NCI-H1092 (cell line): ENCODE measurements around the gene CAPN8.

Source experiments
- DNase-seq: peaks from one replicate; lab custom pipeline; 2025; lab: John Stamatoyannopoulos, UW

CAPN8 gene

GRCh38 chr1:223654083-223654482 lies 11.4 kb downstream of the CAPN8 start:
- DNase-seq, result no peak

- DNase-seq, result no peak
Observed at GRCh38 chr1:223653431-223653830, 12.1 kb downstream of the CAPN8 start.

GRCh38 chr1:223653015-223653414 lies 12.5 kb downstream of the CAPN8 start:
- no peak for DNase-seq

- DNase-seq, result peak; percentile 69
Observed at GRCh38 chr1:223652436-223652941, 13.0 kb downstream of the CAPN8 start.

GRCh38 chr1:223651291-223651991 lies 14.1 kb downstream of the CAPN8 start:
- no peak for DNase-seq

GRCh38 chr1:223650465-223650864 lies 15.0 kb downstream of the CAPN8 start:
- no peak for DNase-seq

GRCh38 chr1:223649222-223649621 lies 16.3 kb downstream of the CAPN8 start:
- DNase-seq, result no peak

- DNase-seq, result no peak
Observed at GRCh38 chr1:223647249-223647648, 18.3 kb downstream of the CAPN8 start.

- DNase-seq, result no peak
Observed at GRCh38 chr1:223645903-223646302, 19.6 kb downstream of the CAPN8 start.

- DNase-seq, result peak; percentile 87
Observed at GRCh38 chr1:223642237-223642636, 23.3 kb downstream of the CAPN8 start.

GRCh38 chr1:223641523-223642039 lies 23.9 kb downstream of the CAPN8 start:
- DNase-seq, result no peak

- no peak for DNase-seq
Observed at GRCh38 chr1:223639331-223639749, 26.2 kb downstream of the CAPN8 start.

- DNase-seq, result no peak
Observed at GRCh38 chr1:223635236-223635635, 30.3 kb downstream of the CAPN8 start.

GRCh38 chr1:223634423-223634822 lies 31.1 kb downstream of the CAPN8 start:
- no peak for DNase-seq

- peak; percentile 56 for DNase-seq
Observed at GRCh38 chr1:223631956-223632355, 33.5 kb downstream of the CAPN8 start.

GRCh38 chr1:223631473-223631872 lies 34.0 kb downstream of the CAPN8 start:
- no peak for DNase-seq

GRCh38 chr1:223629126-223629457 lies 36.4 kb downstream of the CAPN8 start:
- no peak for DNase-seq

GRCh38 chr1:223628233-223629125 lies 37.0 kb downstream of the CAPN8 start:
- peak; percentile 57 for DNase-seq

- no peak for DNase-seq
Observed at GRCh38 chr1:223622132-223622842, 43.2 kb downstream of the CAPN8 start.

GRCh38 chr1:223621312-223621734 lies 44.2 kb downstream of the CAPN8 start:
- DNase-seq, result no peak

- no peak for DNase-seq
Observed at GRCh38 chr1:223620297-223620897, 45.1 kb downstream of the CAPN8 start.

GRCh38 chr1:223618680-223619079 lies 46.8 kb downstream of the CAPN8 start:
- no peak for DNase-seq
